SK-N-SH (cell line): ENCODE data around the gene SEMA3D. TPM values are rescaled to one million over a fixed set of nuclear protein-coding genes. Genes with fewer than 3 reads are reported as not detected.
A peak's percentile ranks its signal among the peaks of the same experiment; 100 is the strongest.

ENCODE experiments used
- CTCF ChIA-PET: fragments of 300-600, 350-600 bp; formaldehyde crosslinking; extraction: SDS; loops from one replicate; lab custom pipeline; 2021; lab: Yijun Ruan, JAX
- POLR2A ChIA-PET: fragments of 350-600 bp; sonication (Branson Sonifier 250); formaldehyde crosslinking; extraction: SDS; loops from one replicate; lab custom pipeline; 2020; ENCODE audit warnings: antibody characterized with exemption, inconsistent platforms; lab: Yijun Ruan, JAX
- DNase-seq: peaks from one replicate; pipeline ENCODE4 v3.0.0; 2012
- H2AFZ ChIP-seq: fragments of 200-600 bp; sonication (generic); 2 replicates; pipeline ENCODE4 v1.8.1; 2016; ENCODE audit warnings: antibody characterized with exemption, mild to moderate bottlenecking, low read depth
- H3F3A ChIP-seq: fragments of 200-600 bp; sonication (generic); replicated peaks from 2 replicates; pipeline ENCODE3; 2016; ENCODE audit warnings: antibody characterized with exemption, mild to moderate bottlenecking; ENCODE audit not compliant: insufficient read depth
- H3K27ac ChIP-seq, 2 experiments: fragments of 200-500 bp in 1 of 2; fragments of 200-600 bp in 1 of 2; sonication (Bioruptor generic) in 1 of 2; sonication (generic), shearing (Covaris generic) in 1 of 2; 2 replicates each; pipeline versions ENCODE4 v1.5.1 to v1.6.1; 2014 to 2016; ENCODE audit warnings: low read depth in 2 of 2, inconsistent platforms in 1 of 2, low read length in 1 of 2, mild to moderate bottlenecking in 1 of 2, mixed read lengths in 1 of 2
- H3K27me3 ChIP-seq: fragments of 200-600 bp; sonication (generic), shearing (Covaris generic); 2 replicates; pipeline ENCODE4 v1.6.1; 2016; ENCODE audit warnings: mixed run types; ENCODE audit not compliant: insufficient read depth
- H3K36me3 ChIP-seq, 2 experiments: fragments of 200-500 bp in 1 of 2; fragments of 200-600 bp in 1 of 2; sonication (Bioruptor generic) in 1 of 2; sonication (generic) in 1 of 2; replicated peaks in 1 of 2; 2 replicates each; pipeline versions ENCODE3 to v1.5.1; 2014 to 2016; ENCODE audit warnings: low read length in 1 of 2, mild to moderate bottlenecking in 1 of 2; ENCODE audit not compliant: insufficient read depth in 2 of 2, control insufficient read depth in 1 of 2
- H3K4me1 ChIP-seq, 2 experiments: fragments of 200-500 bp in 1 of 2; fragments of 200-600 bp in 1 of 2; sonication (Bioruptor generic) in 1 of 2; sonication (generic), shearing (Covaris generic) in 1 of 2; 2 replicates each; pipeline versions ENCODE4 v1.5.1 to v1.6.1; 2014 to 2016; ENCODE audit warnings: low read depth in 1 of 2, low read length in 1 of 2, mixed run types in 1 of 2; ENCODE audit not compliant: insufficient read depth in 2 of 2, control insufficient read depth in 1 of 2
- H3K4me2 ChIP-seq: fragments of 200-600 bp; sonication (generic), shearing (Covaris generic); 2 replicates; pipeline ENCODE4 v1.6.1; 2017; ENCODE audit warnings: mixed run types
- H3K4me3 ChIP-seq, 2 experiments: fragments of 200-500 bp in 1 of 2; fragments of 200-600 bp in 1 of 2; sonication (Bioruptor generic) in 1 of 2; sonication (generic), shearing (Covaris generic) in 1 of 2; 2 replicates each; pipeline versions ENCODE4 v1.5.1 to v1.8.1; 2014 to 2016; ENCODE audit warnings: low read depth in 2 of 2, inconsistent platforms in 1 of 2, low read length in 1 of 2, mild to moderate bottlenecking in 1 of 2, mixed read lengths in 1 of 2, moderate library complexity in 1 of 2
- H3K79me2 ChIP-seq: fragments of 200-600 bp; sonication (generic); 2 replicates; pipeline ENCODE4 v1.8.1; 2017; ENCODE audit warnings: mild to moderate bottlenecking; ENCODE audit not compliant: insufficient read depth
- H3K9ac ChIP-seq: fragments of 200-600 bp; sonication (generic); 2 replicates; pipeline ENCODE4 v1.6.1; 2017; ENCODE audit warnings: mixed run types
- H3K9me2 ChIP-seq: fragments of 200-600 bp; sonication (generic); 2 replicates; pipeline ENCODE4 v1.6.1; 2017; ENCODE audit warnings: mixed run types
- H3K9me3 ChIP-seq: fragments of 200-600 bp; sonication (generic); 2 replicates; pipeline ENCODE4 v1.6.1; 2017; ENCODE audit warnings: mixed run types, mild to moderate bottlenecking, moderate library complexity
- H4K20me1 ChIP-seq: fragments of 200-600 bp; sonication (generic); 2 replicates; pipeline ENCODE4 v1.6.1; 2017; ENCODE audit warnings: mild to moderate bottlenecking, mixed run types; ENCODE audit not compliant: insufficient read depth
- CTCF ChIP-seq: fragments of 200-600 bp; sonication (generic); IDR thresholded peaks from 2 replicates; pipeline ENCODE4 v1.6.1; 2017; ENCODE audit warnings: antibody characterized with exemption, mild to moderate bottlenecking, moderate library complexity
- ELF1 ChIP-seq: IDR thresholded peaks from 2 replicates; pipeline ENCODE4 v1.4.0; 2012
- EZH2phosphoT487 ChIP-seq: fragments of 200-600 bp; sonication (generic); IDR thresholded peaks from 2 replicates; pipeline ENCODE4 v1.6.1; 2017; ENCODE audit warnings: low read depth, mixed run types, mild to moderate bottlenecking, antibody characterized with exemption, moderate library complexity, borderline replicate concordance
- FOXJ3 ChIP-seq: sonication (generic); formaldehyde crosslinking; IDR thresholded peaks from 2 replicates; pipeline ENCODE4 v1.5.1; 2020; ENCODE audit warnings: mild to moderate bottlenecking, missing genetic modification reagents
- GABPA ChIP-seq: IDR thresholded peaks from 2 replicates; pipeline ENCODE4 v1.4.0; 2012; ENCODE audit warnings: low read depth, mild to moderate bottlenecking
- GATA2 ChIP-seq: sonication (generic); formaldehyde crosslinking; IDR thresholded peaks from 2 replicates; pipeline ENCODE4 v1.5.0; 2020; ENCODE audit warnings: mild to moderate bottlenecking, missing genetic modification reagents
- MEF2A ChIP-seq: IDR thresholded peaks from 2 replicates; pipeline ENCODE4 v1.4.0; 2012; ENCODE audit warnings: low read depth, borderline replicate concordance
- RCOR1 ChIP-seq: fragments of 150-350 bp; IDR thresholded peaks from 2 replicates; pipeline ENCODE4 v1.6.1; 2017; ENCODE audit warnings: antibody characterized with exemption, low read length
- TCF12 ChIP-seq: IDR thresholded peaks from 2 replicates; pipeline ENCODE4 v1.4.0; 2012
- USF1 ChIP-seq: IDR thresholded peaks from 2 replicates; pipeline ENCODE4 v1.4.0; 2012; ENCODE audit warnings: low read depth, borderline replicate concordance
- WGBS: methylation state at CpG from one replicate; pipeline ENCODE4 v1.1.6; 2017; ENCODE audit warnings: low lambda C conversion rate; 5-methylcytosine and 5-hydroxymethylcytosine counted together
- polyA plus RNA-seq, 3 experiments: library from polyadenylated mRNA; depleted of rRNA; stranded (reverse); fragments of >200 nt; gene quantifications; 2 replicates each; pipeline ENCODE4 v1.2.3, GENCODE V29; 2012
- TF ChIP-seq, protein P1 (sequence below): IDR thresholded peaks from 2 replicates; pipeline ENCODE4 v1.4.0; 2012; ENCODE audit warnings: low read depth, borderline replicate concordance

SEMA3D gene
- polyA plus RNA-seq, 1 of the 3 experiments (the other 2 are of a cell fraction) = 30.1 TPM

DNA sequence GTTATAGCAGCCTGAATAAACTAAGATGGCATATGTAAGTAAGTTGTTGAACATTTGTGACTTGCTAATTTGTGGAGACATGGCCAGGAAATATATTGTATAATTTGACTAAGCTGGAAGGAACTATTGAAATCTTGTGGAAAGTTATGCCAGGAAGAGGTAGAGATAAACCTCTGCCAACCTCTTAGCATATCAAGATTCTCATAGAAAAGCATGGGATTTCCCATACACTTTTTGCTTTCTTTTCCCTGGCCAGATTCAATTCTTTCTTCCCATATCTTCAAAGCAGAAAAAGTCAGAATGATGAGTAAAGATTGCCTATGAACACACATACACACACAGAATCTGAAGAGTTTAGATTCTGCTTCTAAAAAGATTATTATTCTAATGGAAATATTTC is 216.2 kb downstream of the SEMA3D start:
- Histone ChIP-seq H3K36me3 (no peaks in the 10 kb centered on the region), H3F3A (no peaks in the 10 kb centered on the region), H3K27ac (no peak overlapping the region), H4K20me1 (no peaks in the 10 kb centered on the region), H3K79me2 (no peaks in the 10 kb centered on the region), H2AFZ (0 out of 2 replicates have a peak overlapping the region, but pooled peaks have one; percentile 4), H3K4me1 (peaks cover 0 to 2% of the 10 kb centered on the region in 2 experiments; a peak in 2 of 4 replicates), H3K4me2 (no peak overlapping the region), H3K4me3 (no peak overlapping the region), H3K9me3 (peaks cover 5% of the 10 kb centered on the region), H3K27me3 (no peaks in the 10 kb centered on the region), H3K9me2 (no peaks in the 10 kb centered on the region; the same call in 1 of the 2 replicates), H3K9ac (no peak overlapping the region)
- CTCF ChIA-PET = no interaction called here
- no peak for TF ChIP-seq FOXJ3 (CRISPR knock-in tag)
- TF ChIP-seq GATA2 = no peak
- TF ChIP-seq ELF1 = no peak
- no peak for TF ChIP-seq GABPA
- TF ChIP-seq, protein P1, sequence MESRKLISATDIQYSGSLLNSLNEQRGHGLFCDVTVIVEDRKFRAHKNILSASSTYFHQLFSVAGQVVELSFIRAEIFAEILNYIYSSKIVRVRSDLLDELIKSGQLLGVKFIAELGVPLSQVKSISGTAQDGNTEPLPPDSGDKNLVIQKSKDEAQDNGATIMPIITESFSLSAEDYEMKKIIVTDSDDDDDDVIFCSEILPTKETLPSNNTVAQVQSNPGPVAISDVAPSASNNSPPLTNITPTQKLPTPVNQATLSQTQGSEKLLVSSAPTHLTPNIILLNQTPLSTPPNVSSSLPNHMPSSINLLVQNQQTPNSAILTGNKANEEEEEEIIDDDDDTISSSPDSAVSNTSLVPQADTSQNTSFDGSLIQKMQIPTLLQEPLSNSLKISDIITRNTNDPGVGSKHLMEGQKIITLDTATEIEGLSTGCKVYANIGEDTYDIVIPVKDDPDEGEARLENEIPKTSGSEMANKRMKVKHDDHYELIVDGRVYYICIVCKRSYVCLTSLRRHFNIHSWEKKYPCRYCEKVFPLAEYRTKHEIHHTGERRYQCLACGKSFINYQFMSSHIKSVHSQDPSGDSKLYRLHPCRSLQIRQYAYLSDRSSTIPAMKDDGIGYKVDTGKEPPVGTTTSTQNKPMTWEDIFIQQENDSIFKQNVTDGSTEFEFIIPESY = no peak
- TF ChIP-seq MEF2A = no peak
- no peak for TF ChIP-seq TCF12
- POLR2A ChIA-PET = no interaction called here
- no peak for DNase-seq

DNA sequence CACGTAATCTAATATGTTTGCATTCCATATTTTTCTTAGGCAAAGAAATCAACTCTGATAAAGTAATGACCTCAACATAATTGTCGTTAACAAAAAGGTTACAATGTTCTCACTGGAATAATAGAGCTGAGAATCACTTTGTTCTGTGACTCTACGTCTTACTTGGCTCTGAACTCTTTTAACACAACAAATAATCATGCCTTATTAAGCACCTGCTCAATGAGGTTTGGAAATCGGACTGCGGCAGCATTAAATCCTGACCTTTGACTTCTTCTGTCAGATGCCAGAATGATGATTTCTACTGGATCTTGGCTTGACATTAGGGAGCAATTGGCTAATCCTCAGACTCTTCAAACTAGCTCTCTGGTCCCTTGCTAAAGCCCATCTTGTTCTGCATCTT is 233.6 kb downstream of the SEMA3D start:
- H3K36me3 ChIP-seq = no peaks in the 10 kb centered on the region
- no peaks in the 10 kb centered on the region for H3F3A ChIP-seq
- WGBS = 76% methylated on average over 5 of the region's 5 CpGs
- H3K27me3 ChIP-seq = no peaks in the 10 kb centered on the region
- no peaks in the 10 kb centered on the region for H3K9me2 ChIP-seq
- H3K9me3 ChIP-seq = no peaks in the 10 kb centered on the region
- CTCF ChIA-PET = no interaction called here
- POLR2A ChIA-PET = no interaction called here
- H3K4me3 ChIP-seq = no peak overlapping the region
- no peak overlapping the region for H3K27ac ChIP-seq
- H3K79me2 ChIP-seq = no peaks in the 10 kb centered on the region
- H3K4me2 ChIP-seq = no peak overlapping the region
- H3K4me1 ChIP-seq = peaks cover 0 to 5% of the 10 kb centered on the region in 2 experiments; a peak in 1 of 4 replicates
- peak overlapping the region; percentile 40; the same call in 1 of the 2 replicates for H2AFZ ChIP-seq
- no peak for TF ChIP-seq RCOR1
- no peak for TF ChIP-seq TCF12
- TF ChIP-seq EZH2phosphoT487 = no peak
- H4K20me1 ChIP-seq = no peaks in the 10 kb centered on the region
- H3K9ac ChIP-seq = no peak overlapping the region
- DNase-seq = no peak

DNA sequence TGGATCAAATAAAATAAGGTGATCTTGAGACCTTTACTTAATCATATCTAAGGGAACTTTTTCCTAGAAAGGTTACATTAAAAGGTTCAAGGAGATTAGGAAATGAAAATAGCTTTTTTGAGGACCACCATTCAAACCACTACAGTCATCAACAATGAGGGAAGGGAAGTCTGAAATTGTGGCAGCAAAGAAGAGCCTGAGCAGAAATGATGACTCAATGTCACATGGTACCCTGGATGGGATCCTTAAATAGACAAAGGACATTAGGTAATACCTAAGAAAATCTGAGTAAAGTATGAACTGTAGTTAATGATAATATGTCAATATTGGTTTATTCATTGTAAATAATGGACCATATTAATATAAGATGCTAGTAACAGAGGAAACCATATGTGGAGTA is 236.0 kb downstream of the SEMA3D start:
- H3K4me1 ChIP-seq = peaks cover 0 to 5% of the 10 kb centered on the region in 2 experiments; a peak in 1 of 4 replicates
- CTCF ChIA-PET = interaction anchor here (0.6 to 1.3 kb wide), 3 partner anchors 11 to 48 kb away, joined by 3 read pairs; no protein-coding TSS in a partner anchor
- no peaks in the 10 kb centered on the region for H3K9me2 ChIP-seq
- H4K20me1 ChIP-seq = no peaks in the 10 kb centered on the region
- no peak for DNase-seq
- H3K27ac ChIP-seq = no peak overlapping the region
- peak; percentile 32; the same call in 1 of the 2 replicates for TF ChIP-seq USF1
- TF ChIP-seq CTCF = no peak
- TF ChIP-seq, all 33 proteins: peak for 1
- POLR2A ChIA-PET = no interaction called here
- Histone ChIP-seq H3K4me2 (no peak overlapping the region), H3K9me3 (no peaks in the 10 kb centered on the region), H3K27me3 (no peaks in the 10 kb centered on the region), H2AFZ (no peak overlapping the region), H3K36me3 (no peaks in the 10 kb centered on the region), H3K9ac (no peak overlapping the region), H3K79me2 (no peaks in the 10 kb centered on the region), H3K4me3 (no peak overlapping the region), H3F3A (no peaks in the 10 kb centered on the region)
